Activated CD4-positive, CD25-positive, alpha-beta regulatory T cell treated with anti-CD3 and anti-CD28 coated beads, Interleukin-2, amount 50 U/mL, for 16 hours (primary cell): ENCODE results near the gene PNMA3.
"Not testable (repeated sequence)": the region's sequence is repeated elsewhere in the genome, so short reads cannot be mapped to it uniquely, and the experiment has no call there.

Experiments
- DNase-seq: peaks from one replicate; pipeline ENCODE4 v3.0.0-alpha.2; 2020; ENCODE audit warnings: low read depth, low spot score

Gene PNMA3

DNA sequence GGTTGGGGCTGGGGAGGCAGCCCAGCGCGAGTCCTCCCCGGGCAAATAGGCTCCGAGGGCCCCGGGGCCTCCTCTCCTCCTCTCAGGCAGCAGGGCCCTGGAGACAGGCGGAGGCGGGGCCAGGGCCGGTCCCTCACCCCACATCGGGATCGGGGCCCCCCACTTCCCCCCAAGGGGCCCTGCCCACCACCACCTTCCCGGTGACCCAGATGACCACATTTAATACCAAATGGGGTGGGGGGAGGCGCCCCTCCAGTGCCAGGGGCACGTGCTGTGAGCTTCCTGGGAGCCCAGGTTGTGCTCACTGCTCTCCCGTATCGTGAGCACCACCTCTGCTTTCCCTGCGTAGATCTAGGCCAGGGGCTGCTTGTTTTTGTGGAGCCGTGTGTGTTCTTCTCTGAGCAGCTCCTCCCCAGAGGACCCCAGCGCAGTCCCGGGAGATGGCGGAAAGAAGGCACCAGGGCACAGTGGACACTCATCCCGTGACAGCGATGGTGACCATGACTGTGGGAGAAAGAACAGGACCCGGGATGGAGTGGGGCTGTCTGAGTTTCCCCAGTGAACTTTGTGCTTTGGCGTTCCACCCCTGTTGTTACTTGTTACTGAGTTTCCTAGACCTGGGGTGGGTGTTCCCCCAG is 18.1 kb downstream of the PNMA3 start:
- DNase-seq: no peak

DNA sequence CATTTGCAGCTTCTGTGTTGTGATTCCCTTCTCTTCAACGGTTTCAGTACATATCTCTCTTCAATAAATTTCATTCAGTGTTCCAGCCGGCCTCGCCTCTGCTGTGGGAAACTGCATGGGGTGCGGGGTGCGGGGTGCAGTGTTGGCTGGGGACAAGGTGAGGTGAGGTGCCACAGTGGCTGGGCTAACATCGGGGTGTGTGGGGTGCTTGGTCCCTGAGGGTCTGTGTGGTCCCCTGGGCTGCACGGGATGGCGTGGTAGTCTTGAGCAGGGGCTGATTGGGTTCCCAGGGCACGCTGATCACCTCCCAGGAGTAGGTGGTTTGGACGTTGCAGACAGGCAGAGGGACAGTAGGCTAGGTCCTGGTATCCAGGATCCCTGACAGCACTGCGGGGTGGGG is 18.7 kb downstream of the PNMA3 start:
- DNase-seq: no peak

DNA sequence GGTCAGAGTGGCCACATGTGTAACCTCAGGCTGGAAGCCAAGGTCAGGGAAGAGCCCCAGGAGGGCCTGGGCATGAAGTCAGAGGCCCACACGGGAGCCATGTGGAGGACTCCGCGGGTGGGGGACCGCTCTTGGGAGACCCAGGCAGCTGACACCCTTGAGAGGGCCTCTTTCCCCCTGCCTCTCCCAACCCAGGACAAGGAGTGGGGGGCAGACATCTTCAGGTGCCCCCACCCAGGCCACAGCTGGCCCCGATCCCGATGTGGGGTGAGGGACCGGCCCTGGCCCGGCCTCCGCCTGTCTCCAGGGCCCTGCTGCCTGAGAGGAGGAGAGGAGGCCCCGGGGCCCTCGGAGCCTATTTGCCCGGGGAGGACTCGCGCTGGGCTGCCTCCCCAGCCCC is 19.1 kb downstream of the PNMA3 start:
- DNase-seq: no peak

DNA sequence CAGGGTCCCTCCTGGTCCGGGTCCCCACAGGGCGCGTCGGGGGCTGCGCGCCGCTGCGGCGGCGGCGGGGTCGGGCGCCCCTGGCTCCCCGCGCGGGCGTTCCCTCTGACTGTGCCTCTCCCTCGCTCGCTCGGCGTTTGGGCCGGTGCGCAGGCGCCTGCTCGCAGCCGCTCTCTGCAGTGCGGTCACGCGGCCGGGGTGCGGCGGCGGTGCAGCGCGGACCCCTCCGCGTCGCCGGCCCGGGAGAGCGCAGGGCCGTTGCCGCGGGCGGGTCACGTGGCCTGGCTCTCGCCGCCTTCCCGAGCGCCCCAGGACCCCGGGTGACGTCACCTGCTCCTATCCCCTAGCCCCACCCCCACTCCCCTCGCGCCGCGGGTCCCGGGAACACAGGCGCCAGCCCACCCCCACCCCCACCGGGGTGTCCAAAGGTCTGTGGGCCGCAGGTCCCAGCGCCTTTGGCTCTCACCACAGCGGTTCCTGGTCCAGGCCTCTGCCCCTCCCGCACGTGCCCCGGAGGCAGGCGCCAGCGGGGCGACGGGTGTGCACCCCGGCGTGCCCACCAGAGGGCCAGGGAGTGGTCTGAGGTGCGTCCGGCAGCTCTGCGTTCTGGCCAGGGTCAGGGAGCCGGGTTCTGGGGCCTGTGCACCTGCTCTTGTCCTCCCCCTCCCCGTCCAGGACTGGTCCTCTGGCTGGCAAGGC is 21.3 kb downstream of the PNMA3 start:
- not testable (repeated sequence) for DNase-seq

DNA sequence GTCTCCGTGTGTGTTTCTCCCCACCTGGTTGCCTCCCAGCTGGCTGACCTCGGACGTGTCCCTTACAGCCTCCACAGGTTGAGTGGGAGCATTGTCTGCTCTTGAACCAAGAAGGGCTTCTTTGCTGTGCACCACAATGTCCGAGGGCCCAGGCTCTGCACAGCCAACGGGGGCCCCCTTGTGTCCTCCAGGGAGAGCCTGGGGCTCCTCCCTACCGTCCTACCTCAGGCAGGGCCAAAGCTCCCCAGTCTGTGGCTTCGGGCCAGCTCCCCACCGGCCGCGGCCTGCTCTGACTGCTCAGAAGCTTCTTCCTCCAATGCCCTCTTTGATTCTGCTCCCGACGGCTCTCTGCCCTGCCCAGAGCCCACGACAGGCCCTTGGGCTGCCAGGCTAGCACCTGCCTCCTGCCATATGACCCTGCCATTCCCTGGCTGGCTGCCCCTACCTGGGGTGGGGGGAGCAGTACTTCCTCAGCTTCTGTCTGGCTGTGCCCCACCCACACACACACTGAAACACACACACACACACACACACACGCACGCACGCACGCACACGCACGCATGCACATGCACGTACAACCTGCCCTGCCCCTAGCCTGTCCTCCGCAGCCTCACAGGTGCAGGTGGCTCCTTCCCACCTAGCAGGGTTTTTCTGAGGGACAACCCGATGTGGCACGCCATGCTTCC is 27.1 kb downstream of the PNMA3 start:
- not testable (repeated sequence) for DNase-seq

DNA sequence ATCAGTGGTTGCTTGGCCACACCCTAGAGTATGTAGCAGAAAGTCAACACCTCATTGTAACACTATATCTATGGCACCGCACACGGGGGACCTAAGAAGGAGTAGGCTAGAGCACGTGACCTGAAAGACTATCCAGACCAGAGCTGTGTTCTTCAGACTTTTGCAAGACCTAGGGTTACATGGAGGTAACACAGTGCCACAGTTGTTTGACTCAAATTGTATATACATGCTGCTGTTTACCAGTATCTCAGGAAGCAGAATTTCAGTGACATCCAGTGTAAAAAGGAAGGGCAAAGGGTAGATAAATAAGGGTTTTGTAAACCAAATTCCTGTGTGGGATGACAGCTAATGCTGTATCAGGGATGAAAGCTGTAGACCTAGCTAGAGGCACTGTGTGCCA is 46.1 kb downstream of the PNMA3 start:
- DNase-seq: no peak

DNA sequence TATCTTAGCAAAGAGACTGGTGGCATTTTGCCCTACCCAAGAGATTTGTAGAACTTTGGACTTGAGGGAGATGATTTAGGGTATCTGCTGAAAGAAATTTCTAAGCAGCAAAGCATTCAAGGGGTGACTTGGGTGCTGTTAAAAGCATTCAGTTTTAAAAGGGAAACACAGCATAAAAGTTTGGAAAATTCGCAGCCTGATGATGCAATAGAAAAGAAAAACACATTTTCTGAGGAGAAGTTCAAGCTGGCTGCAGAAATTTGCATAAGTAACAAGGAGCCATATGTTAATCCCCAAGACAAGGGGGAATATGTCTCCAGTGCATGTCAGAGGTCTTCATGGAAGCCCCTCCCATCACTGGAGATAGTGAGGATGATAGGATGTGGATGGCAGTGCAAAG is 48.7 kb downstream of the PNMA3 start:
- DNase-seq: not testable (repeated sequence)

DNA sequence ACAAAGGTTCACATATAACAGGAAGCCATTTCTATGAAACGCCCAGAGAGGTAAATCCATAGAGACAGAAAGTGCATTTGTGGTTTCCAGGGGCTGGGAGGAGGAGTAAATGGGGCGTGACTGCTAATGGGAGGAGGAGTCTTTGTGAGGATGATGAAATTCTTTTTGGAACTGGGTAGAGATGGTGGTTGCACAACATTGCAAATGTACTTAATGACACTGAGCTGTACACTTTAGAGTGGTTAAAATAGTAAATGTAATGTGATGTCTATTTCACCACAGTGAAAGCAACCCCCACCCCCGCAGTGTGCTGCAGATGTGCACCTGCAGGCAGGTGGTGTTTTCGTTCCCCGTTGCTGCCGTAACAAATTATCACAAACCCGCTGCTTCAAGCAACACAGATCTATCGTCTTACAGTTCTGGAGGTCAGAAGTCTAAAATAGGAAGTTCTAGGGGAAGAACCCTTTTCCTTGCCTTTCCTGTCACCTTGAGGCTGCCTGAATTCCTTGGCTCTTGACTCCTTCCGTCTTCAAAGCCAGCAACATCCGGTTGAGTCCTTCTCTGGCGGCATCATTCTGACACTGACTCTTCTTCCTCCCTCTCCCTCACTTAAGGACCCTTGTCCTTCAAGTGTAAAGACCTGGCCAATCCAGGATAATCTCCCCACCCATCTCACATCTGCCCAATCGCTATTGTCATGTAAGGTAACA is 50.0 kb downstream of the PNMA3 start:
- DNase-seq: not testable (repeated sequence)
